Measurements from ENCODE around the gene SORCS2.

DNA sequence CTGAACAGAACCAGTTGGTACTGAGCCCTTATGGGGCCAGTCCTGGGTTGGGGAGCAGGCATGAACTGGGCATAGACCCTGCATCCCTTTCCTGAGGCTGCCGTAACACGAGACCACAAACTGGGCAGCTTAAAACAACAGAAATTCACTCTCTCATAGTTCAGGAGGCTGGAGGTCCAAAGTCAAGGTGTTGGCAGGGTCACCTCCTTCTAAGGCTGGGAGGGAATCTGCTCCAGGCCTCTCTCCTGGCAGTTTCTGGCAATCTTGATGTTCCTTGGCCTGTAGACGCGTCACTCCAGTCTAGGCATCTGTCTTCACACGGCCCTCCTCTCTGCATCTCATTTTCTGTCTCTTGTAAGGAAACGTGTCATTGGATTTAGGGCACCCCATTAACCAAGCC, 19.8 kb upstream of the SORCS2 start:
- TF ChIP-seq, protein P1, sequence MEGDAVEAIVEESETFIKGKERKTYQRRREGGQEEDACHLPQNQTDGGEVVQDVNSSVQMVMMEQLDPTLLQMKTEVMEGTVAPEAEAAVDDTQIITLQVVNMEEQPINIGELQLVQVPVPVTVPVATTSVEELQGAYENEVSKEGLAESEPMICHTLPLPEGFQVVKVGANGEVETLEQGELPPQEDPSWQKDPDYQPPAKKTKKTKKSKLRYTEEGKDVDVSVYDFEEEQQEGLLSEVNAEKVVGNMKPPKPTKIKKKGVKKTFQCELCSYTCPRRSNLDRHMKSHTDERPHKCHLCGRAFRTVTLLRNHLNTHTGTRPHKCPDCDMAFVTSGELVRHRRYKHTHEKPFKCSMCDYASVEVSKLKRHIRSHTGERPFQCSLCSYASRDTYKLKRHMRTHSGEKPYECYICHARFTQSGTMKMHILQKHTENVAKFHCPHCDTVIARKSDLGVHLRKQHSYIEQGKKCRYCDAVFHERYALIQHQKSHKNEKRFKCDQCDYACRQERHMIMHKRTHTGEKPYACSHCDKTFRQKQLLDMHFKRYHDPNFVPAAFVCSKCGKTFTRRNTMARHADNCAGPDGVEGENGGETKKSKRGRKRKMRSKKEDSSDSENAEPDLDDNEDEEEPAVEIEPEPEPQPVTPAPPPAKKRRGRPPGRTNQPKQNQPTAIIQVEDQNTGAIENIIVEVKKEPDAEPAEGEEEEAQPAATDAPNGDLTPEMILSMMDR (IDR thresholded peaks at IDR 0.05; ENCODE audit: insufficient read depth, low read depth, low read length): no peak
- TF ChIP-seq EZH2 (IDR thresholded peaks at IDR 0.05; ENCODE audit: insufficient read depth, low read length): no peak

All from astrocyte (in vitro differentiated cells and primary cell).